ENCODE measurements around the gene PARD3B.

- TF ChIP-seq MYC (IDR thresholded peaks at IDR 0.05; ENCODE audit: low read depth, low read length): no peak
- TF ChIP-seq, protein P1, sequence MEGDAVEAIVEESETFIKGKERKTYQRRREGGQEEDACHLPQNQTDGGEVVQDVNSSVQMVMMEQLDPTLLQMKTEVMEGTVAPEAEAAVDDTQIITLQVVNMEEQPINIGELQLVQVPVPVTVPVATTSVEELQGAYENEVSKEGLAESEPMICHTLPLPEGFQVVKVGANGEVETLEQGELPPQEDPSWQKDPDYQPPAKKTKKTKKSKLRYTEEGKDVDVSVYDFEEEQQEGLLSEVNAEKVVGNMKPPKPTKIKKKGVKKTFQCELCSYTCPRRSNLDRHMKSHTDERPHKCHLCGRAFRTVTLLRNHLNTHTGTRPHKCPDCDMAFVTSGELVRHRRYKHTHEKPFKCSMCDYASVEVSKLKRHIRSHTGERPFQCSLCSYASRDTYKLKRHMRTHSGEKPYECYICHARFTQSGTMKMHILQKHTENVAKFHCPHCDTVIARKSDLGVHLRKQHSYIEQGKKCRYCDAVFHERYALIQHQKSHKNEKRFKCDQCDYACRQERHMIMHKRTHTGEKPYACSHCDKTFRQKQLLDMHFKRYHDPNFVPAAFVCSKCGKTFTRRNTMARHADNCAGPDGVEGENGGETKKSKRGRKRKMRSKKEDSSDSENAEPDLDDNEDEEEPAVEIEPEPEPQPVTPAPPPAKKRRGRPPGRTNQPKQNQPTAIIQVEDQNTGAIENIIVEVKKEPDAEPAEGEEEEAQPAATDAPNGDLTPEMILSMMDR (IDR thresholded peaks at IDR 0.05; ENCODE audit: low read depth, low read length): no peak
- TF ChIP-seq POLR2A (IDR thresholded peaks at IDR 0.05; ENCODE audit: extremely low read depth, insufficient read length): no peak
- TF ChIP-seq, protein P2, sequence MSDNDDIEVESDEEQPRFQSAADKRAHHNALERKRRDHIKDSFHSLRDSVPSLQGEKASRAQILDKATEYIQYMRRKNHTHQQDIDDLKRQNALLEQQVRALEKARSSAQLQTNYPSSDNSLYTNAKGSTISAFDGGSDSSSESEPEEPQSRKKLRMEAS (IDR thresholded peaks at IDR 0.05; ENCODE audit: low read depth, low read length): no peak
Measured at GRCh38 chr2:205051417-205051816, 506.1 kb downstream of the PARD3B start.
